Measurements from ENCODE around the gene LSM14B.

LSM14B gene

GRCh38 chr20:62160876-62161275 is 38.6 kb downstream of the LSM14B start:
- in situ Hi-C loops (cut with HindIII; ENCODE audit: low sequenced_read_pairs): no loop called here
- no peak for TF ChIP-seq CTCF (IDR thresholded peaks at IDR 0.05; ENCODE audit: low read depth, low read length, missing control alignments)
- no peak for DNase-seq (ENCODE audit: low read depth)
- H3K4me3 ChIP-seq (ENCODE audit: low read depth, low read length): no peak overlapping the region

- no peak overlapping the region for H3K4me3 ChIP-seq (ENCODE audit: low read depth, low read length)
- TF ChIP-seq CTCF (IDR thresholded peaks at IDR 0.05; ENCODE audit: low read depth, low read length, missing control alignments): no peak
- no peak for DNase-seq (ENCODE audit: low read depth)
- in situ Hi-C loops (cut with HindIII; ENCODE audit: low sequenced_read_pairs): no loop called here
Measured at GRCh38 chr20:62161347-62161746, 39.1 kb downstream of the LSM14B start.

- DNase-seq (ENCODE audit: low read depth): no peak
- TF ChIP-seq CTCF (IDR thresholded peaks at IDR 0.05; ENCODE audit: low read depth, low read length, missing control alignments): no peak
- in situ Hi-C loops (cut with HindIII; ENCODE audit: low sequenced_read_pairs): no loop called here
- H3K4me3 ChIP-seq (ENCODE audit: low read depth, low read length): no peak overlapping the region
Measured at GRCh38 chr20:62162765-62163484, 40.6 kb downstream of the LSM14B start.

- DNase-seq (ENCODE audit: low read depth): no peak
- no peak overlapping the region for H3K4me3 ChIP-seq (ENCODE audit: low read depth, low read length)
- TF ChIP-seq CTCF (IDR thresholded peaks at IDR 0.05; ENCODE audit: low read depth, low read length, missing control alignments): no peak
- in situ Hi-C loops (cut with HindIII; ENCODE audit: low sequenced_read_pairs): no loop called here
Measured at GRCh38 chr20:62163485-62163865, 41.2 kb downstream of the LSM14B start.

- in situ Hi-C loops (cut with HindIII; ENCODE audit: low sequenced_read_pairs): no loop called here
Measured at GRCh38 chr20:62163986-62164762, 41.9 kb downstream of the LSM14B start.

More at GRCh38 chr20:62163986-62164762, 41.9 kb downstream of the LSM14B start:
- DNase-seq (ENCODE audit: low read depth): no peak
- TF ChIP-seq CTCF (IDR thresholded peaks at IDR 0.05; ENCODE audit: low read depth, low read length, missing control alignments): no peak
- no peak overlapping the region for H3K4me3 ChIP-seq (ENCODE audit: low read depth, low read length)

All from astrocyte of the cerebellum (primary cell).